HG02938 (cell line): ENCODE measurements around the gene CDX2.

Experiments used
- ATAC-seq: cut with Tn5 transposase; IDR thresholded peaks from one replicate; pipeline ENCODE4 v1.9.1; 2021; ENCODE audit warnings: mild to moderate bottlenecking, moderate library complexity; ENCODE audit not compliant: unreplicated experiment

CDX2 gene

GRCh38 chr13:27918918-27919658, 50.0 kb downstream of the CDX2 start:
- no peak for ATAC-seq

GRCh38 chr13:27918041-27918917, 50.8 kb downstream of the CDX2 start:
- ATAC-seq = no peak

- no peak for ATAC-seq
These were observed 51.8 kb downstream of the CDX2 start for GRCh38 chr13:27917121-27917947.

GRCh38 chr13:27915301-27916207, 53.6 kb downstream of the CDX2 start:
- ATAC-seq = no peak

- ATAC-seq = no peak
These were observed 56.0 kb downstream of the CDX2 start for GRCh38 chr13:27913160-27913559.

GRCh38 chr13:27911521-27911920, 57.6 kb downstream of the CDX2 start:
- ATAC-seq = no peak
